H1 (cell line): ENCODE data around the gene TEX38.

Experiments
- ATF3 ChIP-seq: IDR thresholded peaks from 2 replicates; pipeline ENCODE4 v1.6.1; 2011; ENCODE audit warnings: low read depth, mild to moderate bottlenecking, low read length; ENCODE audit not compliant: insufficient read depth
- CTCF ChIP-seq, 3 experiments: IDR thresholded peaks; 1 replicate in 2 of 3; 2 replicates in 1 of 3; pipeline versions ENCODE4 v1.5.1 to v1.6.1; 2011; ENCODE audit warnings: low read length in 3 of 3, mild to moderate bottlenecking in 3 of 3, inconsistent platforms in 2 of 3, low read depth in 1 of 3, moderate library complexity in 1 of 3; ENCODE audit not compliant: insufficient read depth in 1 of 3; ENCODE audit errors: control extremely low read depth in 1 of 3
- EZH2 ChIP-seq: fragments of 200-600 bp; sonication (generic); IDR thresholded peaks from 2 replicates; pipeline ENCODE4 v1.7.1; 2012; ENCODE audit warnings: low read depth, mild to moderate bottlenecking, moderate library complexity, low read length, inconsistent platforms; ENCODE audit not compliant: severe bottlenecking

- TF ChIP-seq CTCF (IDR thresholded peaks at IDR 0.05; ENCODE audit: control extremely low read depth in 1 of 3, insufficient read depth in 1 of 3, low read depth in 1 of 3, low read length in 3 of 3) (no peak), ATF3 (no peak), EZH2 (no peak)
Measured at GRCh38 chr1:46671554-46671953, at the start of gene TEX38.
